ENCODE results near the gene CTTNBP2.

The CTTNBP2 gene, protein sequence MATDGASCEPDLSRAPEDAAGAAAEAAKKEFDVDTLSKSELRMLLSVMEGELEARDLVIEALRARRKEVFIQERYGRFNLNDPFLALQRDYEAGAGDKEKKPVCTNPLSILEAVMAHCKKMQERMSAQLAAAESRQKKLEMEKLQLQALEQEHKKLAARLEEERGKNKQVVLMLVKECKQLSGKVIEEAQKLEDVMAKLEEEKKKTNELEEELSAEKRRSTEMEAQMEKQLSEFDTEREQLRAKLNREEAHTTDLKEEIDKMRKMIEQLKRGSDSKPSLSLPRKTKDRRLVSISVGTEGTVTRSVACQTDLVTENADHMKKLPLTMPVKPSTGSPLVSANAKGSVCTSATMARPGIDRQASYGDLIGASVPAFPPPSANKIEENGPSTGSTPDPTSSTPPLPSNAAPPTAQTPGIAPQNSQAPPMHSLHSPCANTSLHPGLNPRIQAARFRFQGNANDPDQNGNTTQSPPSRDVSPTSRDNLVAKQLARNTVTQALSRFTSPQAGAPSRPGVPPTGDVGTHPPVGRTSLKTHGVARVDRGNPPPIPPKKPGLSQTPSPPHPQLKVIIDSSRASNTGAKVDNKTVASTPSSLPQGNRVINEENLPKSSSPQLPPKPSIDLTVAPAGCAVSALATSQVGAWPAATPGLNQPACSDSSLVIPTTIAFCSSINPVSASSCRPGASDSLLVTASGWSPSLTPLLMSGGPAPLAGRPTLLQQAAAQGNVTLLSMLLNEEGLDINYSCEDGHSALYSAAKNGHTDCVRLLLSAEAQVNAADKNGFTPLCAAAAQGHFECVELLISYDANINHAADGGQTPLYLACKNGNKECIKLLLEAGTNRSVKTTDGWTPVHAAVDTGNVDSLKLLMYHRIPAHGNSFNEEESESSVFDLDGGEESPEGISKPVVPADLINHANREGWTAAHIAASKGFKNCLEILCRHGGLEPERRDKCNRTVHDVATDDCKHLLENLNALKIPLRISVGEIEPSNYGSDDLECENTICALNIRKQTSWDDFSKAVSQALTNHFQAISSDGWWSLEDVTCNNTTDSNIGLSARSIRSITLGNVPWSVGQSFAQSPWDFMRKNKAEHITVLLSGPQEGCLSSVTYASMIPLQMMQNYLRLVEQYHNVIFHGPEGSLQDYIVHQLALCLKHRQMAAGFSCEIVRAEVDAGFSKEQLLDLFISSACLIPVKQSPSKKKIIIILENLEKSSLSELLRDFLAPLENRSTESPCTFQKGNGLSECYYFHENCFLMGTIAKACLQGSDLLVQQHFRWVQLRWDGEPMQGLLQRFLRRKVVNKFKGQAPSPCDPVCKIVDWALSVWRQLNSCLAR (N-terminal part only)

GRCh38 chr7:117873310-117874190 lies at the start of gene CTTNBP2:
Gene CTTNBP2 (minus strand): TSS chr7:117873441. CDS start chr7:117873415, 26 bp downstream.
- no peak for DNase-seq

DNA sequence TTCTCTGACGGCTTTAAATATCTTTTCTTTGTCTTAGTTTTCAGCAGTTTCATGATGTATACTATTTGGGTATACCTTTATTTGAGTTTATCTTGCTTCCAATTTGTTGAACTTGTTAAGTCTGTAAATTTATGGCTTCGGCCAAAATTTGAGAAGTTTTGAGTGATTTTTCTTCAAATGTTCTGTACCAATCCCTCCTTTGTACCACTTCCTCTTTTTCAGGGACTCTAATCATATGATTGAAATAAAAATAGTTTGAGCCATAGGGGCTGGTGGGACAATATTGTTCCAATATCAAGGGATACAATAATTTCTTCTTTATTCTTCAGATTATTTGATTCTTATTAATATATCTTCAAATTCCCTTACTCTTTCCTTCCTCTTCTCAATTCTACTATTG lies 43.1 kb upstream of the CTTNBP2 start:
- DNase-seq = no peak

DNA sequence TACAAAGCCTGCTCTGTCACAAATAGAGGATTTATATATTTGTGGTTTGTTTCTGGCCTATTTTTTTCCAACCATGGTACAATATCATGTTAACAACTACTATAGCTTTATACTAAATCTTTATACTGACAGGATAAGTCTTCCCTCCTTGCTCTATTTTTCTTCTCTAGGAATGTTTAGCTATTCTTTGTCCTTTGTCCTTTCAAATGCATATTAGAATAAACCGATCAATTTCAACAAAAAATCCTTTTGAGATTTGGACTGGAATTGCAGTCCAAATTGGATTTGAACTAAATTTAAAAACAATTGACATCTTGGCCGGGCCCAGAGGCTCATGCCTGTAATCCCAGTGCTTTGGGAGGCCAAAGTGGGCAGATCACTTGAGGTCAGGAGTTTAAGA lies 39.2 kb upstream of the CTTNBP2 start:
- DNase-seq = no peak

- DNase-seq = no peak
Measured at GRCh38 chr7:117908031-117908795, 35.0 kb upstream of the CTTNBP2 start.

DNA sequence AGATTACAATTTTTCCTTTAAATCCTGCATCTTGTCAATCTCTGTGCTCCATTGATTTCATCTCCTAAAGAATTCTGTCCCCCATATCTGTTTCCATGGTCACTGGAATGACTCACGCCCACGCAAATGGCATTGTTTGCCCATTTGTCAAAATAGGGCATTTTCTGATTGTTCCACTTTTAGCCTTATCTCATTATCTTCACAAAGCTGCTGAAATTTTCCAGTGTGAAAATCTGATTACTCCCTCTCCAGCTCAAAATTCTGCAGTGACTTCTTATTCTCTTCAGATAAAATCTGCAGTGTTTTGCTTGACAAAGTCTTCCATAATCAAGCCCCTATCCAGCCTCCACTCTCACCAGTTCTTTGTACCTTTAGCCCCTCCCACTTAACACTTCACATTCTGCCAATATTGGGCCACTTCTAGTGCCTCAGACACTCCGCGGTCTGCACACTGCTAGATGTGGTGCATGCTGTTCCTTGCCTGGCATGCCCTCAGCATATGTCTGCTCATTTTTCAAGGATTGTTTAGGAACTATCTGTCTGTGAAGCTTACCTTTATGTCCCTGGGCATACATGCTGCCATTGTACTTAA lies 33.9 kb upstream of the CTTNBP2 start:
- DNase-seq = no peak

DNA sequence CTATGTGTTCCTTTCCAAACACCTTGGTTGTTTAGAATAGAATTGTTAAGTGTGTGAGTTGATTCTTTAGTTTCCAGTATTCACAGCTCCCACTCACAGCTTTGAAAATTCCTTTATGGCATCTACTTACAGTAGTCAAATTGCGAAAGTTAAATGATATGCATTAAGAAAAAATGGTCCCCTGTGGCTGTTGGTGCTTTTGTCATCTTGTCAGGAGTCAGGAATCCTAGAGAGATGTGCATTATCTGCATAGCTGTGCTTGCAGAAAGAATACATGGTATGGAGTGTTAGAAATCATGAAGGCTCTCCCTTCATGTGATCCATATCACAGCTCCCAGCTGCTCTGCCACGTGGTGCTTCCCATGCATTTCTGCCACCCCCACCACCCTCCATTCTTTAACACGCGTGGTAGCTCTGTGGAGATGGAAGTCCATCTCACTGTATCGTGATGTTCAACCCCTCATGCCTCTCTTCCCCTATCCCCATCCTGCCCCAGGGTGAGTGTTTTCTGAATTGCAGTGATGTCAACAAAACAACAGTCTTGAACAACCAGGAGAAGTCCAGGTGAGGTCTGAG lies 29.2 kb upstream of the CTTNBP2 start:
- DNase-seq = no peak

DNA sequence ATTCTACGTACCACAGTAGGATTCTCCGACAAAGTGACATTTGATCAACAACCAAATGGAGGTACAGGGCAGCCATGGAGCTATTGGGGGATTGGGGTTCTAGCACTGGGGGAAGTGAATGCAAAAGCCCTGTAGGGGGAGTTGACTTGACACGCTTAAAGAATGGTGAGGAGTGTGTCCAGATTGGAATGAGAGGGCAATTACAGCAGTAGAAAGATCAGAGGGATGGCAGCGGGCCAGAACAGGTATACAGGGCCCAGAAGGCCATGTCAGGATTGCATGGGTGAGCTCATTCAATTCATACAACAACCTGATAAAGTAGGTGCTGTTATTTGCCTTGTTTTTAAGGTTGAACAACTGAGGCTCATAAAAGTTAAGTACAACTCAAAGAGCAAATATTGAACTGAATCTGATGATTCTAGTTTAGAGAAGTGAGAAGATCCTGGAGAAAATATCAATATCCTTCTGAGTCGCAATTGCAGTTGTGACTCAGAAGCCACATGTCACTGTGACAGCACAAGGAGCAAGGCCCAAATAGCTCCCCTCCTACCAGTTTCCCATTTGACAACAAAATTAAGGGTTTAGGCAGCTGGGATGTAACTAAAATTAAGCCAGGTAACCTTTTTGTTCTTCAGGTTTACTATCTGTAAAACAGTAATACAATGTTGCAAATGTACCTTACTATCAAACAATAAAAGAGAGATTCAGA lies 28.0 kb upstream of the CTTNBP2 start:
- DNase-seq = no peak

GRCh38 chr7:117896339-117896738 lies 23.1 kb upstream of the CTTNBP2 start:
- DNase-seq = no peak

DNA sequence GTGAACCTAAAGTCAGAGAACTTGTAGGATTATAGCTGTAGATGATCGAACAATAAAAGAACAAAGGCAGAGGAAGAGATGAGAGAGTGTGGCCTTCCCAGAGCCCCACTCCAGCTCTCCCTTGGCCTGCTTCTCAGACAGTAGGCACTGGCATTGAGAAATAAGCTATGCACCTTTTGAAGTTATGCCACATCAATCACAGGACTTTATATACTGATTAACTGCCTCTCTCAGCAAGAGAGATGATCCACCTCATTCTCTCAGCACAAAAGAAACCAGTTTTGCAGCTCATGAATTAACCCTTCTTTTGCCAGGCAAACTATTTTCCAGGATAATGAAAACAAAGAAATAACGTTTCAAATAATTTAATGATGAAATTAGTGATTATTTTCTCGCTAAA lies 22.0 kb upstream of the CTTNBP2 start:
- no peak for DNase-seq

- DNase-seq = no peak
Measured at GRCh38 chr7:117894037-117894436, 20.8 kb upstream of the CTTNBP2 start.

DNA sequence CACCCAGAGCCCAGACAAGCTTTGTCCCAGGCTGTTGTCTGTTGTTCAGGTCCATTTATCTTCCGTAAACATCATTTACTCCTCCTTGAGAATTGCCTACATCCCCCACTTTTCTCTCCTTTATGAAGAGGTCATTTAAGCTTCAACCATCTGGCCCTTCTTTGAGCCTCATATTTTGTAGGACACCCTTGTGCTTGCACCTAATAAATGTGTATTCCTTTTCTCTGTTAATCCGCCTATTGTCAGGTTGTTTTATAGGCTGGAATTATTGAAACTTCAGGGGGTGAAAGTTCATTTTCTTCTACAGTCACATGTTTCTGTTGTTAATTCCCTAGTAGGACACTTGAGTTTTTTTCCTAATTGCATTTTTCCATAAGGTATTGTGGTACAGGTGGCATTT lies 19.6 kb upstream of the CTTNBP2 start:
- DNase-seq = no peak

GRCh38 chr7:117889611-117890010 lies 16.4 kb upstream of the CTTNBP2 start:
- no peak for DNase-seq

DNA sequence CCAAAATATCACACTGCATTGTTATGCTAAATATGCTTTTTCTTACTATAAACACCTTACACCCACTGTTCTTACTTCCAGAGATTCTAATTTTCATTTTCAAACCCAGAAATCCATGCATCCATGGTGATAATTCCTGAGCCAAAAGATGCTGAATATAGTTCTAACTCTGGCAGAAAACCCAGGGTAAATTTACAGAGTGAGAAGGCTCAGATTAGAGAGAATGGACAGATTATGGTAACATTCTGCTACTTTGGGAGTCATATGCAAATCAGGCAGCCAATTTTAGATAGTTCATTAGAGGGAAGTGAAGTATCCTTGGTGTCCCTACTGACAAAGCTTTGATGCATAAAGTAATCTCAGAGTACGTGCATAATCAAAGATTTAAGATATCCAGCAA lies 15.4 kb upstream of the CTTNBP2 start:
- no peak for DNase-seq

DNA sequence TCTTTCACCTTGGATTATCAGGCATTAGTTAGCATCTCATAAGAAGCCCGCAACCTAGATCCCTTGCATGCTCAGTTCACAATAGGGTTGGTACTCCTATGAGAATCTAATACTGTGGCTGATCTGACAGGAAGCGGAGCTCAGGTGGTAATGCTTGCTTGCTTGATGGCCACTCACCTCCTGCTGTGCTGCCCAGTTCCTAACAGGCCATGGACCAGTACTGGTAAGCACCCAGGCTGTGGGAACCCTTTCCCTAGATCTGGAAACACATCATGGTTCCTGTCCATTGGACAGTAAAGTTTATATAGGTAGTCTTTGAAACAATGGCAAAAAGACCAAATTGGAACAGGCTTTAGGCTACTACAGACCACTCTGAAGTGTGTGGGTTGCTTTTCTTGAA lies 9.4 kb upstream of the CTTNBP2 start:
- no peak for DNase-seq

DNA sequence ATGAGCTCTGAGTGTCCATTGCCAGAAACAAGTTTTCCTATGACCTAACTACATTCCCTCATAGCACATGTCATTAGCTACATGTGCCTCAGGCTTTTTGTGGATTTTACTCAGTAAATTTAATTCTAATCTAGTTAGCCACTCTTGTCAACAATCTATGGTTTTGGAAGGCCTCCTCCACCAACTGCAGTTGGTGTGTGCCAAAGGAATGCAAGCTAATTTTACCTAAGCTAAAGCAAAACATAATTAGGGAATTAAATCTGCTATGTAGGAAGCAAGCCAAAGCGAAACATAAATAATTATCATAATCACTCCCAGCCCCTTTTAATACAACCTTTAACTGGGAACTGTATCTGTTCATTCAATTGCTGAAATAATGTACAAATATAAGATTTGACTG lies 3.5 kb upstream of the CTTNBP2 start:
- DNase-seq = no peak

GRCh38 chr7:117875566-117875965 lies 2.3 kb upstream of the CTTNBP2 start:
- no peak for DNase-seq

GRCh38 chr7:117874191-117874700 lies 1.0 kb upstream of the CTTNBP2 start:
- no peak for DNase-seq

DNA sequence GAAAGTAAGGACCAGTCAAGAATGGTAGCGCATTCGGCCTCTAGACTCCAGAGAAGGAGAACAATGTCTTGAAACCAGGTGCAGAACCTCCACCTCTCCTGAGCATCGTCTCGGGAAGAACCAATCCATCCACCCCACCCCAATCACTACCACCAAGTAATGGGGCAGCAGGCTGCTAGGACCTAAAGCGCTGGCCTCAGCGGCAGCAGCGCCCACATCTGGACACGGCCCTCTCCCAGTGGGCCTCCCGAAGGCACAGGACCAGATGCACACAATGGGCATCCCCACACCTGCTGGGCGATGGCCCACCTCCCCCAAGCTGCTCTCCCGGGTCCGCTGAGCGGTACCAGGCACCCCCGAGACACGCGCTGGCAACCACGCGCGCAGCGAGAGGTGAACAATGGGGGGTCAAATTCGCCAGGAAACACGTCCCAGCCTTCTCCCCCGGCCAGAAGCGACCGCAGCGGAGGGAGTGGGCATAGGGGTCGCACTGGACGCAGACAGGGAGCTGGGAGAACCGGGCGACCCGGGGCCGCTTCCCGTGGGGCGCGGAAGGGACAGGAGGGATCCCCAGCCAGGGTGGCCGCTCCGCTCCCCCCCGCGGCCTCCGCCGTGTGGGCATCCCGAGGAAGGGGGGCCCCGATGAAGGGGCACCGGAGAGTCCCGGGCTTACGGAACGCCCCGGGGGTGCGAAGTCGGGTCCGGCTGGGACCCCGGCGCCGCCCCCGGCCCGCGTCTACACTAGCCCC lies 506 bp downstream of the CTTNBP2 start:
- DNase-seq = no peak

All from CD4-positive, alpha-beta T cell treated with Interleukin-15 for 1 hour (primary cell).